Fibroblast of lung (primary cell): Measurements from ENCODE around the gene KRT2. TPM values are rescaled to one million over a fixed set of nuclear protein-coding genes. Genes with fewer than 3 reads are reported as not detected.

ENCODE experiments used
- DNase-seq, 2 donors: peaks; one replicate each; pipeline versions ENCODE4 v3.0.0 to v3.0.0-alpha.2; 2010; ENCODE audit warnings: low read depth in 2 of 2
- H2AFZ ChIP-seq: 2 replicates; pipeline ENCODE4 v1.5.1; 2012; ENCODE audit warnings: low read length, control low read depth, inconsistent platforms
- H3K27ac ChIP-seq: 2 replicates; pipeline ENCODE4 v1.5.1; 2011; ENCODE audit warnings: low read length, control low read depth; ENCODE audit not compliant: insufficient read depth
- H3K27me3 ChIP-seq: 2 replicates; pipeline ENCODE4 v1.5.1; 2011; ENCODE audit warnings: mild to moderate bottlenecking, low read length; ENCODE audit not compliant: control insufficient read depth, insufficient read depth
- H3K36me3 ChIP-seq: 2 replicates; pipeline ENCODE4 v1.5.1; 2011; ENCODE audit warnings: low read length; ENCODE audit not compliant: control insufficient read depth, insufficient read depth
- H3K4me1 ChIP-seq: 2 replicates; pipeline ENCODE4 v1.5.1; 2011; ENCODE audit warnings: low read length; ENCODE audit not compliant: control insufficient read depth, insufficient read depth; ENCODE audit errors: extremely low read depth
- H3K4me2 ChIP-seq: 2 replicates; pipeline ENCODE4 v1.5.1; 2011; ENCODE audit warnings: low read length, control low read depth; ENCODE audit not compliant: insufficient read depth; ENCODE audit errors: extremely low read depth
- H3K4me3 ChIP-seq, 4 experiments: fragments of 200-600 bp in 1 of 4; sonication (generic) in 1 of 4; replicated peaks in 1 of 4; 2 replicates each; pipeline ENCODE4 v1.5.1; 2011 to 2016; ENCODE audit warnings: low read length in 4 of 4, low read depth in 3 of 4, mild to moderate bottlenecking in 3 of 4, control low read depth in 2 of 4, inconsistent platforms in 1 of 4, mixed read lengths in 1 of 4; ENCODE audit not compliant: insufficient read depth in 1 of 4; ENCODE audit errors: control extremely low read depth in 1 of 4
- H3K79me2 ChIP-seq: 2 replicates; pipeline ENCODE4 v1.5.1; 2012; ENCODE audit warnings: mild to moderate bottlenecking, low read length, inconsistent platforms; ENCODE audit not compliant: control insufficient read depth, insufficient read depth
- H3K9ac ChIP-seq: 2 replicates; pipeline ENCODE4 v1.5.1; 2011; ENCODE audit warnings: mild to moderate bottlenecking, low read length, control low read depth; ENCODE audit not compliant: insufficient read depth
- H3K9me3 ChIP-seq: 2 replicates; pipeline ENCODE4 v1.5.1; 2012; ENCODE audit warnings: low read depth, low read length; ENCODE audit not compliant: control insufficient read depth, insufficient read depth
- H4K20me1 ChIP-seq: 2 replicates; pipeline ENCODE4 v1.5.1; 2011; ENCODE audit warnings: low read length; ENCODE audit not compliant: control insufficient read depth, insufficient read depth; ENCODE audit errors: extremely low read depth
- EZH2 ChIP-seq: IDR thresholded peaks from 2 replicates; pipeline ENCODE4 v1.5.1; 2012; ENCODE audit warnings: low read length, control low read depth, mild to moderate bottlenecking; ENCODE audit errors: missing control alignments
- polyA plus RNA-seq, 2 donors: library from polyadenylated mRNA; depleted of rRNA in 1 of 2; stranded (reverse) in 1 of 2; unstranded in 1 of 2; fragments of >200 nt; gene quantifications; 2 replicates each; pipeline ENCODE4 v1.2.1, GENCODE V29; 2011 to 2012; ENCODE audit warnings: missing spikeins in 1 of 2
- total RNA-seq: library from RNA; depleted of rRNA; stranded (reverse); fragments of >200 nt; gene quantifications from 2 replicates; pipeline ENCODE4 v1.2.1, GENCODE V29; 2014
- TF ChIP-seq, protein P1 (sequence below), 2 donors: IDR thresholded peaks in 1 of 2; conservative IDR thresholded peaks in 1 of 2; 1 replicate in 1 of 2; 2 replicates in 1 of 2; pipeline ENCODE4 v1.5.1; 2011 to 2012; ENCODE audit warnings: low read length in 2 of 2, control low read depth in 1 of 2, inconsistent platforms in 1 of 2, low read depth in 1 of 2, mild to moderate bottlenecking in 1 of 2

The KRT2 gene
- total and polyA plus RNA-seq, 2 donors (not counting 1 experiment from before 2014, with no cell fraction given) = not detected

DNA sequence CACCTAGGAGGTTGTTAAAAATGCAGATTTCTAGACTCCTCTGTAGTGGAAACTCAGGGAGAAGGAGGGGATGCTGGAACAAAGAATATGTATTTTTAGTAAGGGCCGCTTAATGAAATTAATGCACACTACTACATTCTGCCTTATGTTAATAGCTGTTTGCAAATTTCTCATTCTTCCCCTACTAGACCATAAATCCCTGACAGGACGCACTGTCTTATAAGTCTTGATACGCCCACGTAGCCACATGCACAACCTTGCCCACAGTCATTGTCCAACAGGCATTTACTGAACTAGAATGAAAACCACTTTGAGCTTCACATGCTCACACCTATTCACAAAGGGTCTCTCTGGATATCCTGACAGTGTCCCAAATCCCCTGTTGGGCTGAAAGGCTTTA lies 10.5 kb downstream of the KRT2 start:
- no peaks in the 10 kb centered on the region for H3K27me3 ChIP-seq

DNA sequence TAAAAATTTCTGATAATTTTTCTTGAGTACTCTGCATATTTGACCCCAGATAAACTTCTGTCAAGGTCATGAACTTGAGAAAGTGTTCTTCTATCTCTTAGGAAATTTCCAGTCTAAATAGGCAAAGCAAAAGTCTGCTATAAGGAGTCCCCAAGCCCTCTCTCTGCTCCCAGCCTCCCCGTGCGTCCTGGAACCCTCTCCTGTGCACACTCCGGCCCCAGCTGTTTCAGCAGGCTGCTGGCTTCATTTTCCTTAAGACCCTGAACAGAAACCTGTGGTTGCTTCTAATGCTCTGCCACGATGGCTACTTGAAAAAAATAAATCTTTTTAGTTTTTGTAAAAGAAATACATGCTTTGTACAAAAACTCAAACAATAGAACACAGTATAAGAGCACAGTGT lies 14.7 kb downstream of the KRT2 start:
- no peak for TF ChIP-seq EZH2
- TF ChIP-seq, protein P1, sequence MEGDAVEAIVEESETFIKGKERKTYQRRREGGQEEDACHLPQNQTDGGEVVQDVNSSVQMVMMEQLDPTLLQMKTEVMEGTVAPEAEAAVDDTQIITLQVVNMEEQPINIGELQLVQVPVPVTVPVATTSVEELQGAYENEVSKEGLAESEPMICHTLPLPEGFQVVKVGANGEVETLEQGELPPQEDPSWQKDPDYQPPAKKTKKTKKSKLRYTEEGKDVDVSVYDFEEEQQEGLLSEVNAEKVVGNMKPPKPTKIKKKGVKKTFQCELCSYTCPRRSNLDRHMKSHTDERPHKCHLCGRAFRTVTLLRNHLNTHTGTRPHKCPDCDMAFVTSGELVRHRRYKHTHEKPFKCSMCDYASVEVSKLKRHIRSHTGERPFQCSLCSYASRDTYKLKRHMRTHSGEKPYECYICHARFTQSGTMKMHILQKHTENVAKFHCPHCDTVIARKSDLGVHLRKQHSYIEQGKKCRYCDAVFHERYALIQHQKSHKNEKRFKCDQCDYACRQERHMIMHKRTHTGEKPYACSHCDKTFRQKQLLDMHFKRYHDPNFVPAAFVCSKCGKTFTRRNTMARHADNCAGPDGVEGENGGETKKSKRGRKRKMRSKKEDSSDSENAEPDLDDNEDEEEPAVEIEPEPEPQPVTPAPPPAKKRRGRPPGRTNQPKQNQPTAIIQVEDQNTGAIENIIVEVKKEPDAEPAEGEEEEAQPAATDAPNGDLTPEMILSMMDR (conservative IDR thresholded peaks at IDR 0.05 in 1 of 2, IDR thresholded peaks at IDR 0.05 in 1 of 2; ENCODE audit: low read depth in 1 of 2, low read length in 2 of 2) = no peak
- H3K4me1 ChIP-seq = no peaks in the 10 kb centered on the region
- no peaks in the 10 kb centered on the region for H3K9me3 ChIP-seq
- H3K4me3 ChIP-seq = no peak overlapping the region
- H2AFZ ChIP-seq = no peak overlapping the region
- no peak overlapping the region for H3K27ac ChIP-seq
- H4K20me1 ChIP-seq = no peaks in the 10 kb centered on the region
- H3K9ac ChIP-seq = no peak overlapping the region
- no peaks in the 10 kb centered on the region for H3K79me2 ChIP-seq
- no peak for DNase-seq
- no peaks in the 10 kb centered on the region for H3K36me3 ChIP-seq
- H3K27me3 ChIP-seq = no peaks in the 10 kb centered on the region
- H3K4me2 ChIP-seq = no peak overlapping the region

More for the DNA sequence above, 10.5 kb downstream of the KRT2 start:
- Histone ChIP-seq H3K9ac (no peak overlapping the region), H3K79me2 (no peaks in the 10 kb centered on the region), H4K20me1 (no peaks in the 10 kb centered on the region), H3K4me2 (no peak overlapping the region), H3K4me1 (no peaks in the 10 kb centered on the region), H3K9me3 (no peaks in the 10 kb centered on the region), H3K36me3 (no peaks in the 10 kb centered on the region), H3K27ac (no peak overlapping the region), H3K4me3 (no peak overlapping the region), H2AFZ (no peak overlapping the region)
- TF ChIP-seq, protein P1 (conservative IDR thresholded peaks at IDR 0.05 in 1 of 2, IDR thresholded peaks at IDR 0.05 in 1 of 2; ENCODE audit: low read depth in 1 of 2, low read length in 2 of 2) = no peak
- no peak for TF ChIP-seq EZH2
- no peak for DNase-seq

DNA sequence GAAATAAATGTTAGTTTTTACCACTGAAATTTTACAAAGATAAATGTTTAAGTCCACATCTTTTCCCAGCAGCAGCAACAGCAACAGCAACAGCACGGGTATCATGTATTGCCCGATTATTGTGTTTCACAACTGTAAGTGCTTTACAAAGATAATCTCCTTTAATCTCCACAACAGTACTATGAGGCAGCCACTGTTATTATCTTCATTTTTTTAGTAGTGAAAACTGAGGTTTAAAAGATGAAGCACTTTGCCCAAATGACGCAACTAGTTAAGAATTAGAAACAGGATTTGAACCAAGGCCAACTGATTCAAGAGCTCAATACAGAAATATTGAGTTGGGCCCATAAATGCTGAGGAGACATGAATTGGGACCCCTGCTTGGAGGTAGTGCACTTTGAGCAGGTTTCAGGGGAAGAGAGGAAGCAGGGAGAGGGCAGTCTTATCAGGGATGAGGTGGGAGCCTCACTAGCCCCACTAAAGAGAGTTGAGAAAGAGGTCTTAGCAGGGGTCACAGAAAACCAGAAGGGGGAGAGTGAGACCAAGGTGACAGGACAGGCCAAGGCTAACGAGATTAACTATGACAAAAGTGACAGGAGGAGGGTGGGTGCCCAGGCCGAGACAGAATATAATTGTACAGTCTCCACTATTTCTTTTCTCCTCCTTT lies 15.3 kb downstream of the KRT2 start:
- DNase-seq = no peak
- Histone ChIP-seq H3K4me1 (no peaks in the 10 kb centered on the region), H3K27ac (no peak overlapping the region)

More for the DNA sequence above, 15.3 kb downstream of the KRT2 start:
- TF ChIP-seq, protein P1 (conservative IDR thresholded peaks at IDR 0.05 in 1 of 2, IDR thresholded peaks at IDR 0.05 in 1 of 2; ENCODE audit: low read depth in 1 of 2, low read length in 2 of 2) = no peak
- no peak for TF ChIP-seq EZH2
- Histone ChIP-seq H3K9ac (no peak overlapping the region), H3K9me3 (no peaks in the 10 kb centered on the region), H4K20me1 (no peaks in the 10 kb centered on the region), H2AFZ (no peak overlapping the region), H3K4me3 (no peak overlapping the region), H3K79me2 (no peaks in the 10 kb centered on the region), H3K4me2 (no peak overlapping the region), H3K36me3 (no peaks in the 10 kb centered on the region), H3K27me3 (no peaks in the 10 kb centered on the region)
